ENCODE results near the gene MAP2K4. TPM values are rescaled to one million over a fixed set of nuclear protein-coding genes. Genes with fewer than 3 reads are reported as not detected.

The MAP2K4 gene
- total RNA-seq, 4 donors from 2014 or later, result 28.0 to 36.7 (median 32.8) TPM

- no peak for DNase-seq (ENCODE audit: low spot score in 2 of 2)
- no peak for TF ChIP-seq CTCF (IDR thresholded peaks at IDR 0.05)
- TF ChIP-seq POLR2A (IDR thresholded peaks at IDR 0.05), result no peak
- intact Hi-C loops (cut with DNase I; ENCODE audit: low total_unique reads), result no loop called here
- WGBS, 2 donors, result 81 to 83% methylated on average over 3 of the region's 3 CpGs
- no peak overlapping the region for H3K4me3 ChIP-seq (ENCODE audit: low read depth, poor library complexity, severe bottlenecking)
Observed at GRCh38 chr17:12089809-12090384, 69.2 kb downstream of the MAP2K4 start.

- TF ChIP-seq POLR2A (IDR thresholded peaks at IDR 0.05) (no peak), CTCF (IDR thresholded peaks at IDR 0.05) (no peak)
- WGBS, 2 donors, result 97 to 100% methylated on average over 2 of the region's 2 CpGs
- intact Hi-C loops (cut with DNase I; ENCODE audit: low total_unique reads), result no loop called here
- no peak for DNase-seq (ENCODE audit: low spot score in 2 of 2)
- H3K4me3 ChIP-seq (ENCODE audit: low read depth, poor library complexity, severe bottlenecking), result no peak overlapping the region
Observed at GRCh38 chr17:12094336-12094735, 73.7 kb downstream of the MAP2K4 start.

GRCh38 chr17:12095522-12095921, 74.8 kb downstream of the MAP2K4 start:
- TF ChIP-seq POLR2A (IDR thresholded peaks at IDR 0.05) (no peak), CTCF (IDR thresholded peaks at IDR 0.05) (no peak)
- DNase-seq (ENCODE audit: low spot score in 2 of 2), result no peak
- no peak overlapping the region for H3K4me3 ChIP-seq (ENCODE audit: low read depth, poor library complexity, severe bottlenecking)
- intact Hi-C loops (cut with DNase I; ENCODE audit: low total_unique reads), result no loop called here
- WGBS, 2 donors, result 97 to 98% methylated on average over 5 of the region's 5 CpGs

GRCh38 chr17:12097326-12097725, 76.6 kb downstream of the MAP2K4 start:
- 86 to 90% methylated on average over 3 of the region's 3 CpGs for WGBS, 2 donors

GRCh38 chr17:12098568-12098967, 77.9 kb downstream of the MAP2K4 start:
- TF ChIP-seq CTCF (IDR thresholded peaks at IDR 0.05) (no peak), POLR2A (IDR thresholded peaks at IDR 0.05) (no peak)
- H3K4me3 ChIP-seq (ENCODE audit: low read depth, poor library complexity, severe bottlenecking), result no peak overlapping the region
- DNase-seq (ENCODE audit: low spot score in 2 of 2), result no peak
- intact Hi-C loops (cut with DNase I; ENCODE audit: low total_unique reads), result no loop called here

More at GRCh38 chr17:12097326-12097725, 76.6 kb downstream of the MAP2K4 start:
- DNase-seq (ENCODE audit: low spot score in 2 of 2), result no peak
- intact Hi-C loops (cut with DNase I; ENCODE audit: low total_unique reads), result no loop called here
- no peak overlapping the region for H3K4me3 ChIP-seq (ENCODE audit: low read depth, poor library complexity, severe bottlenecking)
- TF ChIP-seq CTCF (IDR thresholded peaks at IDR 0.05) (no peak), POLR2A (IDR thresholded peaks at IDR 0.05) (no peak)

- intact Hi-C loops (cut with DNase I; ENCODE audit: low total_unique reads), result no loop called here
- H3K4me3 ChIP-seq (ENCODE audit: low read depth, poor library complexity, severe bottlenecking), result no peak overlapping the region
- TF ChIP-seq POLR2A (IDR thresholded peaks at IDR 0.05) (no peak), CTCF (IDR thresholded peaks at IDR 0.05) (no peak)
- DNase-seq (ENCODE audit: low spot score in 2 of 2), result no peak
- 97 to 98% methylated on average over 1 of the region's 1 CpG for WGBS, 2 donors
Observed at GRCh38 chr17:12099412-12099811, 78.7 kb downstream of the MAP2K4 start.

All from lower leg skin (tissue), 4 donors.